H1 (cell line): ENCODE results near the gene SLC5A12. TPM values are rescaled to one million over a fixed set of nuclear protein-coding genes. Genes with fewer than 3 reads are reported as not detected.

Experiments used
- CHD7 ChIP-seq: fragments of 300-600 bp; sonication (generic); IDR thresholded peaks from 2 replicates; pipeline ENCODE4 v1.7.1; 2012; ENCODE audit warnings: low read length, moderate library complexity, mild to moderate bottlenecking, inconsistent platforms; ENCODE audit not compliant: insufficient replicate concordance
- CTCF ChIP-seq, 3 experiments: IDR thresholded peaks; 1 replicate in 2 of 3; 2 replicates in 1 of 3; pipeline versions ENCODE4 v1.5.1 to v1.6.1; 2011; ENCODE audit warnings: low read length in 3 of 3, mild to moderate bottlenecking in 3 of 3, inconsistent platforms in 2 of 3, low read depth in 1 of 3, moderate library complexity in 1 of 3; ENCODE audit not compliant: insufficient read depth in 1 of 3; ENCODE audit errors: control extremely low read depth in 1 of 3
- EGR1 ChIP-seq: IDR thresholded peaks from 2 replicates; pipeline ENCODE4 v1.6.1; 2011; ENCODE audit warnings: low read depth, low read length, borderline replicate concordance
- JUN ChIP-seq: IDR thresholded peaks from 2 replicates; pipeline ENCODE4 v1.6.1; 2011; ENCODE audit warnings: low read depth, mild to moderate bottlenecking, improper control_type of control experiment, low read length
- KDM5A ChIP-seq: fragments of 200-600 bp; IDR thresholded peaks from 2 replicates; pipeline ENCODE4 v1.7.1; 2012; ENCODE audit warnings: mild to moderate bottlenecking, low read length, inconsistent platforms, mixed read lengths
- NRF1 ChIP-seq: IDR thresholded peaks from 2 replicates; pipeline ENCODE4 v1.6.1; 2011; ENCODE audit warnings: mild to moderate bottlenecking, low read depth, low read length, improper control_type of control experiment
- RBBP5 ChIP-seq: IDR thresholded peaks from 2 replicates; pipeline ENCODE4 v1.7.1; 2012; ENCODE audit warnings: low read depth, mild to moderate bottlenecking, inconsistent platforms, low read length, moderate library complexity, borderline replicate concordance
- RXRA ChIP-seq: IDR thresholded peaks from 2 replicates; pipeline ENCODE4 v1.6.1; 2011; ENCODE audit warnings: low read depth, mild to moderate bottlenecking, low read length, moderate library complexity; ENCODE audit not compliant: insufficient read depth
- polyA plus RNA-seq, 7 experiments: library from polyadenylated mRNA; depleted of rRNA in 3 of 7; stranded (reverse) in 5 of 7; unstranded in 2 of 7; fragments of >200 nt in 5 of 7; fragments of 200-250 nt in 2 of 7; gene quantifications; 1 replicate in 5 of 7; 2 replicates in 1 of 7; 4 replicates in 1 of 7; pipeline versions ENCODE4 v1.2.1 to v1.2.3, GENCODE V29; 2011 to 2013; ENCODE audit warnings: missing spikeins in 2 of 7, mixed read lengths in 2 of 7
- total RNA-seq: library from RNA; stranded (reverse); fragmentation: NEBNext Ultra II Directional; extraction: Animal tissue kit (Norgen Biotek cat#: 25700); gene quantifications from 2 replicates; pipeline ENCODE4 v1.2.1, GENCODE V29; 2021

SLC5A12 gene
- total and polyA plus RNA-seq, 2 of the 8 experiments (the other 6 are each of a cell fraction or from before 2014, with no cell fraction given), result 1.3 to 1.4 TPM

GRCh38 chr11:26730414-26731083, 8.7 kb upstream of the SLC5A12 start (continued):
- TF ChIP-seq CHD7 (no peak), JUN (no peak), NRF1 (no peak), KDM5A (no peak), CTCF (IDR thresholded peaks at IDR 0.05; ENCODE audit: control extremely low read depth in 1 of 3, insufficient read depth in 1 of 3, low read depth in 1 of 3, low read length in 3 of 3) (no peak), RBBP5 (no peak), RXRA (no peak), EGR1 (no peak)
